ENCODE results near the gene TAF15. TPM values are rescaled to one million over a fixed set of nuclear protein-coding genes. Genes with fewer than 3 reads are reported as not detected.

The TAF15 gene
- total RNA-seq, 1 donor from 2014 or later, result 72.8 TPM

- DNase-seq, result no peak
These were observed 20.6 kb upstream of the TAF15 start for GRCh38 chr17:35788477-35789368.

GRCh38 chr17:35790841-35791240 is 18.4 kb upstream of the TAF15 start:
- no peak for DNase-seq

GRCh38 chr17:35791681-35792350 is 17.5 kb upstream of the TAF15 start:
- no peak for DNase-seq

- DNase-seq, result no peak
These were observed 16.0 kb upstream of the TAF15 start for GRCh38 chr17:35793257-35793656.

- DNase-seq, result no peak
These were observed 14.0 kb upstream of the TAF15 start, which contains the start of gene MMP28 for GRCh38 chr17:35795007-35795870. TSS of gene MMP28 (minus strand) at chr17:35795641. CDS start at chr17:35795377, 264 bp downstream.

GRCh38 chr17:35795871-35796265 is 13.4 kb upstream of the TAF15 start:
- no peak for DNase-seq

- DNase-seq, result no peak
These were observed 12.3 kb upstream of the TAF15 start for GRCh38 chr17:35796942-35797341.

GRCh38 chr17:35797370-35797769 is 11.9 kb upstream of the TAF15 start:
- DNase-seq, result no peak

GRCh38 chr17:35797918-35798317 is 11.4 kb upstream of the TAF15 start:
- DNase-seq, result no peak

GRCh38 chr17:35799942-35800341 is 9.3 kb upstream of the TAF15 start:
- peak; percentile 73 for DNase-seq

- peak; percentile 34 for DNase-seq
These were observed 7.6 kb upstream of the TAF15 start for GRCh38 chr17:35801583-35802224.

- DNase-seq, result no peak
These were observed 4.6 kb upstream of the TAF15 start for GRCh38 chr17:35804658-35805192.

GRCh38 chr17:35807371-35808144 is 1.7 kb upstream of the TAF15 start:
- no peak for DNase-seq

GRCh38 chr17:35808240-35808961 is 883 bp upstream of the TAF15 start:
- no peak for DNase-seq

- peak; percentile 67 for DNase-seq
These were observed 674 bp downstream of the TAF15 start for GRCh38 chr17:35809855-35810461.

- DNase-seq, result no peak
These were observed 2.5 kb downstream of the TAF15 start for GRCh38 chr17:35811759-35812158.

GRCh38 chr17:35812456-35812855 is 3.2 kb downstream of the TAF15 start:
- DNase-seq, result no peak

GRCh38 chr17:35816723-35817122 is 7.4 kb downstream of the TAF15 start:
- no peak for DNase-seq

GRCh38 chr17:35817196-35817595 is 7.9 kb downstream of the TAF15 start:
- no peak for DNase-seq

- DNase-seq, result no peak
These were observed 10.2 kb downstream of the TAF15 start for GRCh38 chr17:35819455-35819854.

Data from occipital lobe (tissue), 2 donors.